ENCODE results near the gene PRKAR1B.

The PRKAR1B gene

GRCh38 chr7:721619-722248, 5.3 kb downstream of the PRKAR1B start:
- no peak for DNase-seq (ENCODE audit: low read depth in 2 of 2)

GRCh38 chr7:716636-717035, 10.4 kb downstream of the PRKAR1B start:
- DNase-seq (ENCODE audit: low read depth in 2 of 2) = no peak

GRCh38 chr7:716222-716621, 10.9 kb downstream of the PRKAR1B start:
- no peak for DNase-seq (ENCODE audit: low read depth in 2 of 2)

GRCh38 chr7:714251-714671, 12.8 kb downstream of the PRKAR1B start:
- DNase-seq (ENCODE audit: low read depth in 2 of 2) = no peak

- no peak for DNase-seq (ENCODE audit: low read depth in 2 of 2)
Measured at GRCh38 chr7:713488-714230, 13.4 kb downstream of the PRKAR1B start.

GRCh38 chr7:713139-713457, 14.0 kb downstream of the PRKAR1B start:
- no peak for DNase-seq (ENCODE audit: low read depth in 2 of 2)

GRCh38 chr7:712381-713138, 14.5 kb downstream of the PRKAR1B start:
- no peak for DNase-seq (ENCODE audit: low read depth in 2 of 2)

GRCh38 chr7:711922-712380, 15.1 kb downstream of the PRKAR1B start:
- no peak for DNase-seq (ENCODE audit: low read depth in 2 of 2)

- no peak for DNase-seq (ENCODE audit: low read depth in 2 of 2)
Measured at GRCh38 chr7:711093-711921, 15.8 kb downstream of the PRKAR1B start.

- no peak for DNase-seq (ENCODE audit: low read depth in 2 of 2)
Measured at GRCh38 chr7:710161-710560, 16.9 kb downstream of the PRKAR1B start.

- no peak for DNase-seq (ENCODE audit: low read depth in 2 of 2)
Measured at GRCh38 chr7:707296-708000, 19.6 kb downstream of the PRKAR1B start.

GRCh38 chr7:706721-707120, 20.4 kb downstream of the PRKAR1B start:
- no peak for DNase-seq (ENCODE audit: low read depth in 2 of 2)

GRCh38 chr7:703049-703448, 24.0 kb downstream of the PRKAR1B start:
- DNase-seq (ENCODE audit: low read depth in 2 of 2) = no peak

GRCh38 chr7:701086-701671, 25.9 kb downstream of the PRKAR1B start:
- no peak for DNase-seq (ENCODE audit: low read depth in 2 of 2)

- DNase-seq (ENCODE audit: low read depth in 2 of 2) = no peak
Measured at GRCh38 chr7:699476-700170, 27.5 kb downstream of the PRKAR1B start.

- DNase-seq (ENCODE audit: low read depth in 2 of 2) = no peak
Measured at GRCh38 chr7:698515-699475, 28.3 kb downstream of the PRKAR1B start.

GRCh38 chr7:696812-697551, 30.1 kb downstream of the PRKAR1B start:
- no peak for DNase-seq (ENCODE audit: low read depth in 2 of 2)

GRCh38 chr7:696426-696811, 30.7 kb downstream of the PRKAR1B start:
- DNase-seq (ENCODE audit: low read depth in 2 of 2) = no peak

Data from fibroblast of skin of left biceps (primary cell).